Umbilical cord (tissue), 2 donors: ENCODE results near the gene LLGL2. TPM values are rescaled to one million over a fixed set of nuclear protein-coding genes. Genes with fewer than 3 reads are reported as not detected.
"Not testable (repeated sequence)": the region's sequence is repeated elsewhere in the genome, so short reads cannot be mapped to it uniquely, and the experiment has no call there.

Source experiments
- DNase-seq: peaks from one replicate; pipeline ENCODE4 v3.0.0-alpha.2; 2015; ENCODE audit warnings: low spot score
- total RNA-seq: library from RNA; depleted of rRNA; stranded (reverse); fragments of >200 nt; gene quantifications from one replicate; pipeline ENCODE4 v1.2.3, GENCODE V29; 2014; ENCODE audit warnings: low replicate concordance; ENCODE audit not compliant: insufficient read depth

LLGL2 gene
- total RNA-seq, 1 donor from 2014 or later: 14.7 TPM

DNA sequence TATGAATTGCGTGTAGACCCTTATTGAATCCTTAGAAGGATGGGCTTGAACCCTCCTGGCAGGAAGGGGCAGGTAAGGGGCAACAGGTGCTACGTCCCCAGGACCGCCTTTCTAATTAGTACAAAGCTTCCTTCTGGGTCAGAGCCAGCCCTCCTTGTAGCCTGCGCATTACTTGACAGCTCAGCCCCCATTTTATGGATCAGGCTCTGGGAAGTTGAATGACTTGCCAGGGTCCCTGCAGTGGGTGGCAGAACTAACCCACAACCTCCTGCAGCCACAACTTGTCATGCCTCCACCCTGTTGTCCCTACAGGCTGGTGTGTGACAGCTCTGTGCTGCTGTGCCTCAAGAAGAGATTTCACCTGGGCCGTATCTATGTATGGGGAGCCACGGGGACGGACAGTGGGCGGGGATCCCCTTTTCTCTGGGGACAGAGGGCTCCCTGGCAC, 64.8 kb downstream of the LLGL2 start:
- no peak for DNase-seq

DNA sequence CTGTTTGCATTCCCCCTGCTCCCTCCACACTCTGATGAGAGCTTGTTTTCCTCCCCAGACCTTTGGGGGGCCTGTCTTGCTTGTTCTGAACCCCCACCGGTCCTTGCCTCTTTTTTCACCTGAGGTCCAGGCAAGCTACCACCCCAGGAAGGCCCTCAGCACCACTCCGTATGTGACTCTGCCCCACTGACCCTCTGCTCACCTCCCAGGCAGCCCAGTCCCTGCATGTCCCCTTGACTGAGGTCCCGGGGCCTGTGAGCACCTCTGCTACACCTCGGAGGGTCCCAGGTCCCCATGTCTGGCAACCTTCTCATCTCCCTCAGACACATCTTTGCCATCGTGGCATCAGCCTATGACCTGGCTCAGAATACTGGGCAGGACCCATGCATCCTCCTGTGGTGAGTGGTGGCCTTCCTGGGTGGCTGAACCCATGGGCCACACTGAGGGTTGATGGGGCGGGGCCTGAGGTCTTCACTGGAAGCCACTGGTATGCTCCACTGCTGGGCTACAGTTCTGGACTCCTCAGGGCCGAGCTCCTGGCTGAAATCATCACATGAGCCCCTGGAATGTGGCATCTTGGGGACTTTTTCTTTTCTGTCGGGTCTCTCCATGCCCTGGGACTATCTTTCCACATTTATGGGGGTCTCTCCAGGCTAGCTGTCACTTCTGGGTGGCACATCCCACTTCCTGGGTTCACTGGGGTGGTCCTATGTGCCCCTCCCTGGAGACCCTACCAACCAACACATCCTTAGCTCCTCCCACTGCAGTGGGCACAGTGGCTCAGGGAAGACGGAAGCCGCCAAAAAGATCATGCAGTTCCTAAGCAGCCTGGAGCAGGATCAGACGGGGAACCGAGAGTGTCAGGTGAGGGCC, 65.6 kb downstream of the LLGL2 start:
- DNase-seq: no peak

DNA sequence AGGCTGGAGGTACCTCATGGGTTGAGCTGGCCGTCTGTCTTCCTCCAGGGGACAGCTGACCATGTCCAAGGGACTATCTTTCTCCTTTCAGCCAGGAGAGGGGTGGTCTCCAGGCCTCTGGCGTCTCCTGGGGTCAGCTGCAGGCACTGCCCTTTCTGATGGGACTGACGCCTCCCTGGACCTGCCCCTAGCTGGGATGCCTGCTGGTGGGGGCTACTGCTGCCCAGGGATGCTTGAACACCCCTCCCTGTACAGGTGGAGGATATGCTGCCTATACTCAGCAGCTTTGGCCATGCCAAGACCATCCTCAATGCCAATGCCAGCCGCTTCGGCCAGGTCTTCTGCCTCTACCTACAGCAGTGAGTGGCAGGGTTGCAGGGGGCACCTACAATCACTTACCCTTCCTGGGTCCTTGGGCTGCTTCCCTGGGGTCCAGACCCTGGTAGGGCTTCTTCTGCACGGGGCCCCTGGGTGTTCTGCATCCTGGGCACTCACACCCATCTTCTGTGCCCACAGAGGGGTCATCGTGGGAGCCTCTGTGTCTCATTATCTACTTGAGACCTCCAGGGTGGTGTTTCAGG, 66.3 kb downstream of the LLGL2 start:
- DNase-seq: no peak

DNA sequence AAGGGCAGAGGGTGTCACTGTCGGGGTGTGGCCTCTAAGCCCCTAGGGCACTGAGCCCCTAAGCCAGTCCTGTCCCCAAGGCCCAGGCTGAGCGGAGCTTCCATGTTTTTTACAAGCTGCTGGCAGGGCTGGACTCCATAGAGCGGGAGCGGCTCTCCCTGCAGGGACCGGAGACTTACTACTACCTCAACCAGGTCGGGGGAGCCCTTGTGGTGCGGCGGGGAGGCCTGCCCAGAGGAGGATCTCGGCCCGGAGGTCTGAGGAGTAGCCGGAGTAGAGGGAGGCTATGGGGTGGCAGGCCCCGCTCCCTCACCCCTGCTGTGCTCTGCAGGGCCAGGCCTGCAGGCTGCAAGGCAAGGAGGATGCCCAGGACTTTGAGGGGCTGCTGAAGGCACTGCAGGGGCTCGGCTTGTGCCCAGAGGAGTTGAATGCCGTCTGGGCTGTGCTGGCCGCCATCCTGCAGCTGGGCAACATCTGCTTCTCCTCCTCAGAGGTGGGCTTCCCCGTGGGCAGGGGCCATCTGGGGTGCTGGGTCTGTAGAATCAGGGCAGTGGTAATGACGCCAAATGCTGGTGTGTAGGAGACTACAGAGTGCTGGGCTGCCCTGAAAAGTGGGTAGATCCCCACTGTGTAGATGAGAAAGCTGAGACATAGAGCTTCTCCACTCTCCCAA, 67.0 kb downstream of the LLGL2 start:
- DNase-seq: no peak

DNA sequence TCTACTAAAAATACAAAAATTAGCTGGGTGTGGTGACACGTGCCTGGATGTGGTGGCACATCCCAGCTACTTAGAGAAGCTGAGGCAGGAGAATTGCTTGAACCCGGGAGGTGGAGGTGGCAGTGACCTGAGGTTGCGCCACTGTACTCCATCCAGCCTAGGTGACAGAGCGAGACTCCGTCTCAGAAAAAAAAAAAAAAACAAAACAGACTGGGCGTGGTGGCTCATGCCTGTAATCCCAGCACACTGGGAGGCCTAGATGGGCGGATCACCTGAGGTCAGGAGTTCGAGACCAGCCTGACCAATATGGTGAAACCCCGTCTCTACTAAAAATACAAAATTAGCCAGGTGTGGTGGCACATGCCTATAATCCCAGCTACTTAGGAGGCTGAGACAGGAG, 67.9 kb downstream of the LLGL2 start:
- not testable (repeated sequence) for DNase-seq

DNA sequence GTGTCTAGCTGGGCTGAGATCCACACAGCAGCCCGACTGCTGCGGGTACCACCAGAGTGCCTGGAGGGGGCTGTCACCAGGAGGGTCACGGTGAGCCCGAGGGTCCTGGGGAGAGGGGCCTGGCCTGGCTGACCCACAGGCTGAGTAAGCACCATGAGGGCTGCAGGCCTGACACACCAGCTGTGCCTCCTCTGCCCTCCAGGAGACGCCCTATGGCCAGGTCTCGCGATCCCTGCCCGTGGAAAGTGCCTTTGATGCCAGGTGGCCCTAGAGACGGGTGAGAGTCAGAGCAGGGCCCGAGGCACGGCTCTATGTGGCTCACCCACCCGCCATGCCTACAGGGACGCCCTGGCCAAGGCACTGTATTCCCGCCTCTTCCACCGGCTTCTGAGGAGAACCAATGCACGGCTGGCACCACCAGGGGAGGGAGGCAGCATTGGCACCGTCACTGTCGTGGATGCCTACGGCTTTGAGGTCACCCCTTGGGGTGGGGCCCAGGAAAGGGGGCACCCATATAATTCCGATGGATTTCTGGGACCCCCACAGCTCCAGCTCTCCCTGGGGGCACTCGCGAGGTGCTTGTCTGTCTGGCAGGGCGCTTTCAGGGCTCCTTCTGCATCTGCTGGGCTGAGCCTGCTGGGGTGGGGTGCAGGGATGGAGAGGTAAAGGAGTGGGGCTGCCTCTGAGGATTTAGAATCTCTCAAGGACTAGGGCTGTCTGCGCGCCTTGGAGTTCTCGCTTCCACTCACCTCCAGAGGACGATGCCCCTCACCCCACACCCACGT, 69.2 kb downstream of the LLGL2 start:
- DNase-seq: no peak

DNA sequence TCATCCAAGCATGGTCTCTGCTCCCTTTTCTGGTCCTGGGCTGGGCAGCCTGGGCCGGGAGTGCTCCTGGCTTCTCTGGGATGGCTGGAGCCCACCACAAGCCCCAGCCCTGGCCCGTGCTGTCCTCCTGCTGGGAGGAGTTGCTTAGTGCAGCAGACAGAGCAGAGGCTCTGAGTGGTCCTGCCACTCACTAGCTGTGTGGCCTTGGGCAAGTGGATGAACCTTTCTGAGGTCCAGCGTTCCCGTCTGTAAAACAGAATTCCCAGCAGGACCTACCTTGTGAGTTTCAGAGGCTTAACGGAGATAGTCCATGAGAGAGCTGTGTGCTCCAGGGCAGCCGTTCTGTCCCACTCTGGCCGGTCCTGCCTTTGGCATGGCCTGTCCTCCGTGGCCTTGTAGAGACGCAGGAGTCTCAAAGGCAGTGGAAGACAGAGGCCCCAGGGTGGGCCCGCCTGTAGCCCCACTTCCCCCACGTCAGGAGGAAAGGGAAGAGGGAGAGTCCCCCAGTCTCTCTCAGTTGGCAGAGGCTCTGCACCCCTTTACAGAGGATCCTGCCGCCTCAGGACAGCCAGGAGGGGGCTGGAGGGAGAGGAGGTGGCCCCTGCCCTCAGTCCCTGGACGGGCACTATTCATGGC, 69.9 kb downstream of the LLGL2 start:
- no peak for DNase-seq

DNA sequence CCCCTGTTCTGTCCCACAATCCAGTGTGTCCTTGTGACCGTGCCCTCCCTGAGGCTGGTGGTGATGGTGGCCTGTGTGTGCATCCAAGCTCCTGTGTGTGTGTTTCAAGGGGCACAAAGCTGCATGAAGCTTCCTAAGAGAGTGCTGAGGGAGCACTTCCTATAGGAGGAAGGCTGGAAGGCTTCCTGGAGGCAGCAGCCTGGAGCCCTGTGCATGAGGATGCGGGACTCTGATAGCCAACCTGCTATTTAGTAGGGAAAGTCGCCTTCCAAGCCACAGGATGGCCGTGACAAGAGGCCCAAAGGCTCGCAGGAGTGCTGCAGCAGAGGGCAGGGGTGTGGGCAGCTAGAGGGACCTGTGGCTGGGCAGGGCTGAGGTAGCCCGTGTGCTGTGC, 70.4 kb downstream of the LLGL2 start:
- no peak for DNase-seq

DNA sequence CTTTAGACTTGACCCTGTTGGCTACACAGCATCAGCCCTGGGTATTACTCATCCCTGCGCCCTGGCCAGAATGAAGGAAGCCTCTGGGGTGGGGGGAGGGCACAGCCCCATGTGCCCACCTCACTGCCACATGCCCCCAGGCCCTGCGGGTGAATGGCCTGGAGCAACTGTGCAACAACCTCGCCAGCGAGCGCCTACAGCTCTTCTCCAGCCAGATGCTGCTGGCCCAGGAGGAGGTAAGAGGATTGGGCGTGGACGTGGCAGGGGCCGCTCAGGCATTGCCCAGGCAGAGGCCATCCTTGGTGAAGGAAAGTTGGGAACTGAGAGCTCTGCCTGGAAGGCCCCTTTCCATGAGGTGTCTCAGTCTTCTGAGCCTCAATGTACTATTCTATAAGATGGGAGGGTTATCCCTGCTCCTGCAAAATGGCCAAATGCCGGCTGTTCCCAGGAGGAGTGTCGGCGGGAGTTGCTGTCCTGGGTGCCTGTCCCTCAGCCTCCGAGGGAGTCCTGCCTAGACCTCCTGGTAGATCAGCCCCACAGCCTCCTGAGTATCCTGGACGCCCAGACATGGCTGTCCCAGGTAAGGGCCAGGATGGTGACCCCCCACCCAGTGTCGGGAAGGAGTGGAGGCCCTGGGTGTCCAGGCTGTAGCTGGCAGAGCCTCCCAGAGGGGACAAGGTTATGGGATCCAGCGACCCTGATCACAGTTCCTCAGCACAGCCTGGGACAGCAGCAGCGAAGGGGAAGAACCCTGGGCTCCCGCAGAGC, 71.0 kb downstream of the LLGL2 start:
- no peak for DNase-seq

DNA sequence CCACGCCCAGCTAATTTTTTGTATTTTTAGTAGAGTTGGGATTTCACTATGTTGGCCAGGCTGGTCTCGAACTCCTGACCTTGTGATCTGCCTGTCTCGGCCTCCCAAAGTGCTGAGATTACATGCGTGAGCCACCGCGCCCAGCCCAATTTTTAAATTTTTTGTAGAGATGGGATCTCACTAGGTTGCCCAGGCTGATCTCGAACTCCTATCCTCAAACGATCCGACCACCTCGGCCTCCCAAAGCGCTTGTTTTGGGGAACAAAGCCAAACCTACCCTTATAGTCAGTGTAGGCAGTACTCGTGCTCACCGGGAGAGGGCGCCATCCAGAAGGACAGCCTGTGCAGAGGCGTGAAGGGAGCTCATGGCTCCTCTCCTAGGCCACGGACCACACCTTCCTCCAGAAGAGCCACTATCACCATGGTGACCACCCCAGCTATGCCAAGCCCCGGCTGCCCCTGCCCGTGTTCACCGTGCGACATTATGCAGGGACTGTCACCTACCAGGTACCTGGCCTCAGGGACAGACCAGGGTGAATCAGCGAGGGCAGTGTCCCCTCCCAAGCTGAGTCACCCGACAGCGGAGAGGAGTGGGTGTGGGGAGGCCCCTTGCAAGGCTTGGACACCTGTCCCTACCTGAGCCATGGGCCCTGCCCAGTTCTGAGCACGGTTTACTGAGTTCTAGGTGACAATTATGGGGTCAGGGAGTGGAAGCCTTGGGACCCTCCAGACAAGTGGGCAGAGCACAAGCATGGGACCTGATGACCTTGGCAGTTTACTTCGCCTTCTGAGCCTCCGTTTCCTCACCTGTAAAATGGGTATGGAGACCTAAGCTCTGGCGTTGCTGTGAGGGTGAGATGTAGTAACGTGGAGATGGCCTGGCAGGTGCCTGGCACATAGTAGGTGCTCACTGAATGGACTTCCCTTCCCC, 75.8 kb downstream of the LLGL2 start:
- no peak for DNase-seq

DNA sequence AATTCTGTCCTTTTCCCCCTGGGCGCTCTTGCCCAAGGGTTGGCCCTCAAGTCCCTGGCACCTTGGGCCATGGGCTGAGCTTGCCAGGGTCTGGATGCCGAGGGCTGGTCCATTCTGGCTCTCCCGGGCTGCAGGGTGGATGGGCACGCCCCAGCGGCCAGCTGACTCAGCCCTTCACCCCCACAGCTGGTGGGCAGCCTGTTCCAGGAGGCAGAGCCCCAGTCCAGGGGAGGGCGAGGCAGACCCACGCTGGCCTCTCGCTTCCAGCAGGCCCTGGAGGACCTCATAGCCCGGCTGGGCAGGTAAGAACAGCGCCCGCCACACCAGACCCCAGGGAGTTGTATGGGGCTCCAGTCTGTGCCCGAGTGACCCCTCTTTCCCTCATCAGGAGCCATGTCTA, 77.1 kb downstream of the LLGL2 start:
- DNase-seq: no peak

DNA sequence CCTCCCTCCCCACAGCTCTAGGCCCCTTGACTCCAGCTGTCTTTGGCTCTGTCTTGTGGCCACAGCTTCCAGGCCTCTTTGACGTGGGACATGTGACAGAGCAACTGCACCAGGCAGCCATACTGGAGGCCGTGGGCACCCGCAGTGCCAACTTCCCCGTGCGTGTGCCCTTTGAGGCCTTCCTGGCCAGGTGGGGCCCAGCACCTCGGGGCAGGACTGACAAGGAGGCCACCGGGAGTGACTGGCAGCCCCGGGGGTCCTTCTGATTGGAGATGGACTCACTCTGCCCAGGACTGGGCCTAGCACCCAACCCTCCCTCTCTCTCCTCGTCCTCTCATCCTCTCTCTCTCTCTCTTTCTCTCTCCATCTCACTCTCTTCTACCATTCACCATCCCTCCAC, 77.6 kb downstream of the LLGL2 start:
- DNase-seq: no peak

DNA sequence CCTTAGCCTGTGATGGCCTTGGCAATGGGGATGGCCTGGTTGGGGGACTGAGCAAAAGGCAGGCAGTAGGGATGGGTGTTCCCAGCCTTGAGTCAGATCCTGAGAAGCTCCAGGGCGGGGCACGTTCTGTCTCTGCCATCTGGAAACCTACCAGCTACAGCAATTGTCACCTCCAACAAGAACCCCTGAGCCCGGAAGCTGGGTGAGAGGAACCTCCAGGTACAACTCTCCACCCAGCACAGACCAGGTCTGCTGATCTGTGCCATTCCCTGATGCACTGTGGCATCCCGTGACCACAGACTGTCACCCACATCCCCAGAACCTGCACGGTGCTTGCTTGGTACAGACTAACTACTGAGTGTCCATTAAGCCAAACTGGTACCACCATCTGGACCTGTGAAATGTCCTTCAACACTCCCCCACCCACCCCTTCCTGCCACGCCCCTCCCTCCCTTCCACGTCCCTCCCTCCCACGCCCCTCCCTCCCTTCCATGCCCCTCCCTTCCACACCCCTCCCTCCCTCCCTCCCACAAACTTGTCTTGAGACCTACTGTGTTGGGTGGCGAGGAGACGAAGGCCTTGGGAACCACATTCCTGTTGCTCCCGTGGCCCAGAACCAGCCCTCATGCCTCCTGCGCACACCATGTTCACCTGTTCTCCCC, 78.7 kb downstream of the LLGL2 start:
- no peak for DNase-seq

DNA sequence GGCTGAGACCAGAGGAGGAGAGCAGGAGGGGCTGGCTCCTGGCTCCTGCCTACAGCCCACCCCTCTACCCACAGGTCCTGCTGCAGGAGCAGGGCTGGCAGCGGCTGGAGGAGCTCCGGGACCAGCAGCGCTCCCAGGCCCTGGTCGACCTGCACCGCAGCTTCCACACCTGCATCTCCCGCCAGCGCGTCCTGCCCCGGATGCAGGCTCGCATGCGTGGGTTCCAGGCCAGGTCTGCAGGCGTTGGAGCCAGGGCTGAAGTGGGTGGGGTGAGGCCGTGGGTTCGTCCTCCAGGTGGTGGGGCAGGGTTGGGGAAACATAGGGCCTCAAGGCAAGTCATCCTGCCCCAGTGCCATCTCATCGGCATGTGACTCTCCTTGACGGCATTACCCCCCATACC, 80.3 kb downstream of the LLGL2 start:
- DNase-seq: no peak

DNA sequence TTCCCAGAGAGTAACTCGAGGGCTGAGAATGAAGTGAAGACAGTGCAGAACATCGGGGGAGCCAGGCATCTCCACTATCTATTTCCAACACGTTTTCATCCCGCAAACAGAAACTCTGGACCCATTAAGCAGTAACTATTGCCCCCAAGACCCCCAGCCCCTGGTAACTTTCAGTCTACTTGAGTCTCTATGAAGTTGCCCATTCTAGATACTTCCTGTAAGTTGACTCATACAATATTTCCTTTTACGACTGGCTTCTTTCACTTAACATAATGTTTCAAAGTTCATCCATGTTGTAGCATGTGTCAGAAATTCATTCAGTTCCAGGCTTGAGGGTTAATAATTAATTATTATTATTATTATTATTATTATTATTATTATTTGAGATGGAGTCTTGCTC, 81.6 kb downstream of the LLGL2 start:
- no peak for DNase-seq

DNA sequence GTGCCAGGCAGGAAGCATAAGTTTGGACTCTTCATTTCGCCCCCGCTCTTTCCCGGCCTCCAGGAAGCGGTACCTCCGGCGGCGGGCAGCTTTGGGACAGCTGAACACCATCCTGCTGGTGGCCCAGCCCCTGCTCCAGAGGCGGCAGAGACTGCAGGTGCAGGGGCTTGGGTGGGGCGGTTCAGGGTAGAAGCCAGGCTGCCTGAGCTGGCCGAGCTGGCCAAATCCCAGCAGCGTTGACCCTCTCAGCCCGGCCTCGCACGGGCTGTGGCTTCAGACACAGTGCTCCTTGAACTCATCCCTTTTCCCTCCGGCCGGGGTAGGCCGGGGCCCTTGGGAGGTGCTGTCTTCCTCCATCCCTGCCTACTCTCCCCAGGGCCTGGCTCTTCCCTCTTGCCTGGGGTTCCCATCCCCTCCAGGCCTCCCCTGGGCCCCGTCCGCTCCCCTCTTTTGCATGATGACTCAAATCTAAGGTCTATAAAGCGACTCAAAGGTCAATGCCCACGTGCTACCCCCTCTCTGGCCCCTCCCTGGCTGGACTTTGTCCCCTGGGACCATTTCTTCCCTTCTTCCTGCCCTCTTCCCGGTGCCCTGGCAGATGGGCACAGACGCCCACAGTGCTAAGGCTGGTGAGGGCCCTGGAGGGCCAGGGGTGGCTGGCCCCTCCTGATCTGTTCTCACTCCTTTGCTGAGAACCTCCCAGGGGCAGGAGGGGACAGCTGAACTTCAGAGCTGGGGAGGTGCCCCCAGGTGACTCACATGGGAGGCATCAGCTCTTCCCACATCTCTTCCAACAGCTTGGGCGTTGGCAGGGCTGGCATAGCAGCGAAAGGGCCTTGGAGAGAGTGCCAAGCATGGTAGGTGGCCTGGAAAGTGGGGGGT, 84.8 kb downstream of the LLGL2 start:
- no peak for DNase-seq

DNA sequence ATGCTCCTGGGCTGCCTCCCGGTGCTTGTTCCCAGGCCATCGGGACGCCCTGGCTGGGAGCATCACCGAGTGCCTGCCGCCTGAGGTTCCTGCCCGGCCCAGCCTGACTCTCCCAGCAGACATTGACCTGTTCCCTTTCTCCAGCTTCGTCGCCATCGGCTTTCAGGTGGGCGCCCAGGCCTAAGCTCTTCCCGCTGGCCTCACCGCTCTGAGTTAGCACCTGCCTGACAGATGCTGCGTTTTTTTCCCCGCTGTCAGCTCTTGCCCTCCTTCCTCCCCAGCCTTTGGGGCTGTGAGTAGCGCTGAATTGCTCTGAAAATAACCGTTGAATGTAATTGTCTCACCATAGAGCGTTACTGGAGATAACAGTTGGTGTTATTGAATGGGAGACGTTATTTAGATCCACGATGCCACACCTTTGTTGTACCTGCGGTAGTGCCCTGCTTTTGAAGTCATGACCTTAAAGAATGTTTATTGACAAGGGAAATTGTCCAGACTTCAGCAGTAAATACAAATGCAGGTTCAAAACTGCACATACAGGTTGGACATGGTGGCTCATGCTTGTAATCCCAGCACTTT, 86.4 kb downstream of the LLGL2 start:
- no peak for DNase-seq
